DMS153 (cell line): ENCODE data around the gene ARSH.
"Not testable (repeated sequence)": the region's sequence is repeated elsewhere in the genome, so short reads cannot be mapped to it uniquely, and the experiment has no call there.

Source experiments
- DNase-seq: peaks from one replicate; lab custom pipeline; 2025; lab: John Stamatoyannopoulos, UW

The ARSH gene

GRCh38 chrX:3037218-3037617 is 30.9 kb downstream of the ARSH start:
- no peak for DNase-seq

- no peak for DNase-seq
These were observed 37.9 kb downstream of the ARSH start for GRCh38 chrX:3044196-3044595.

GRCh38 chrX:3044671-3045070 is 38.3 kb downstream of the ARSH start:
- no peak for DNase-seq

- DNase-seq, result no peak
These were observed 40.2 kb downstream of the ARSH start for GRCh38 chrX:3046253-3047240.

- not testable (repeated sequence) for DNase-seq
These were observed 44.3 kb downstream of the ARSH start for GRCh38 chrX:3050523-3051175.

GRCh38 chrX:3052860-3053259 is 46.5 kb downstream of the ARSH start:
- no peak for DNase-seq

GRCh38 chrX:3066555-3066954 is 60.2 kb downstream of the ARSH start:
- no peak for DNase-seq

- DNase-seq, result no peak
These were observed 69.6 kb downstream of the ARSH start for GRCh38 chrX:3075959-3076358.

- DNase-seq, result no peak
These were observed 70.2 kb downstream of the ARSH start for GRCh38 chrX:3076416-3076991.
